GM12874 (cell line): ENCODE data around the gene UMAD1.

Experiments used
- CTCF ChIP-seq: IDR thresholded peaks from 2 replicates; pipeline ENCODE4 v1.5.1; 2011; ENCODE audit warnings: low read depth, mild to moderate bottlenecking, control low read depth, low read length, moderate library complexity; ENCODE audit not compliant: insufficient read depth

Gene UMAD1

GRCh38 chr7:7881581-7881980 is 241.0 kb downstream of the UMAD1 start:
- no peak for TF ChIP-seq CTCF

- no peak for TF ChIP-seq CTCF
Measured at GRCh38 chr7:7882888-7883287, 242.3 kb downstream of the UMAD1 start.

GRCh38 chr7:7883394-7883793 is 242.8 kb downstream of the UMAD1 start:
- TF ChIP-seq CTCF: no peak

- no peak for TF ChIP-seq CTCF
Measured at GRCh38 chr7:7884855-7885254, 244.3 kb downstream of the UMAD1 start.

- no peak for TF ChIP-seq CTCF
Measured at GRCh38 chr7:7889791-7890568, 249.4 kb downstream of the UMAD1 start.

GRCh38 chr7:7895004-7895650 is 254.6 kb downstream of the UMAD1 start:
- no peak for TF ChIP-seq CTCF

GRCh38 chr7:7895754-7896153 is 255.2 kb downstream of the UMAD1 start:
- no peak for TF ChIP-seq CTCF
